HCEC 1CT (cell line): ENCODE data around the gene SCFD2.
"Not testable (repeated sequence)": the region's sequence is repeated elsewhere in the genome, so short reads cannot be mapped to it uniquely, and the experiment has no call there.

Experiments used
- DNase-seq: peaks from one replicate; pipeline ENCODE4 v3.0.0-alpha.2; 2017

SCFD2 gene

DNA sequence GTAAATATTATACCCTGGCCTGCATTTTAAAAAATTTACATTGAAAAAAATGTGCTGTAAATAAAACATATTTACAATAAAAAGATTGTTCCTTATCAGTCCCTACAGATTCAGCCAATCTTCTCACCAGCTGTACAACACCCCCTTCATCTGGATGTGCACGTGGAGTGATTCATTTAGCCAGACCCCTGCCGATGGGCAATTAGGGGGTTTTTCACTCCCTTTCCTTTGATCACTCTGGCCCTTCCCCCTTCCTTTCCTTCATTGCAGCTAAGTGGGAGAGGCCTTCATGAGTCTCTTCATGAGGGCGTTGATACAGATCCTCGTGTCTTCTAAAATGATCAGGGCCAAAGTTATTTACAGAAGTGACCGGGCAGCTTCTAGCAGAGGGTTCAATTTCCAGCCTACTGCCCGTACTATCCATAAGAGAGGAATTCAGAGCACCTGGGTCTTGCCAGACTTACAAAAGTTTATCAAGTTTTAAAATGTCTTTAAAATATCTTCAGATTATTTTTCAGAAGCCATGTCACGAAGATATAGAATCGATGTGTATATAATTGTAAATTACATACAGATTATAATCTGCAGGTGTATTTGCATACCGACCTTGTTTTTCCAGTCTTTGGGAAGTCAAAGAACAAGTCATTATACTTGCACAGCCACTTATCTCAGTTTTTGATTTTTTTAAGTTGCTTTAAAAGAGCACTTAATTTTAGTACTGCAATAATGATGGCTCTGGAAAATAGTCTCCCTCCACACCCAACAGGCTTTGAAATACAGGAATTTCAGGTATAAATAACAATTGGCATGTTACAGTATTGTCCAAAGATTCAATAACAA is 525.1 kb downstream of the SCFD2 start:
- DNase-seq = no peak

GRCh38 chr4:52838729-52839586 is 526.9 kb downstream of the SCFD2 start:
- DNase-seq = no peak

DNA sequence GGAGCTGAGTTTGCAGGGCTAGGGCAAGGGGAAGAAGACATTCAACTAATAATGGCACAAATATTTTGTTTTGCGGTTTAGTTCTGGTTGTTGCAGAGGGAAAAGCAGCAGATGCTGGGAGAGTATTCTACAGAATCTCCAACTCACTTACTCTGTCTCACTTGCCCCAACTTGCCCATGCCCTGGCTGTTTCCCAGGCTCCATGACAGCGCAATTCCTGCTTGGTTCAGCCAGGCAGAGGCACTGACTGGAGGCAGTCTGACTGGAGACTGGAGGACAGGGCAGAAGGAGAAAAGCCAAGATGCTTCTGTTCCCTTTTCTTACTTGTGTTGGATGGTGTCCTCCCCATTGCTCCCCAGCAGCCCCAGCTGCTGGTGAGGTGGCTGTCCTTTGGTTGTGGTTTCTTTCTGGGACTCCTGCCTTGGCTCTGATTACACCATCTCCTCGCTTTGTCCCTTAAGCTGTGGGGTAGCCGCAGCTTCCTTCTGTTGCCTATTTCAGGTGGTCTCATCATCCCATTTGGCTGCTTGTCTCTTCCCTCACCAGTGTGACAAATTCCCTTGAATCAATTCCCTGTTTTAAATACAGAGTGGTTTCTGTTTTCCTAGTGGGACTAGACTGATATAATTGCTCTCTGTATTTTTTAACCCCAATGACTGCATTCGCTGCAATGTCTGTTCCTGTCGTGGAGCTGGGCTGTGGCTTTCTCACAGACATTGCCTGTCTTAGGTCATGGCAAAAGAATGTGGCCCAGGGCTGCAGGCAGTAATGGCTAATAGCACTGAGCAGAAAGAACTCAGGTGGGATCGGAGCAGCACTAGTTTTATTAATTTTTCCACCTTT is 527.9 kb downstream of the SCFD2 start:
- DNase-seq = peak; percentile 30

DNA sequence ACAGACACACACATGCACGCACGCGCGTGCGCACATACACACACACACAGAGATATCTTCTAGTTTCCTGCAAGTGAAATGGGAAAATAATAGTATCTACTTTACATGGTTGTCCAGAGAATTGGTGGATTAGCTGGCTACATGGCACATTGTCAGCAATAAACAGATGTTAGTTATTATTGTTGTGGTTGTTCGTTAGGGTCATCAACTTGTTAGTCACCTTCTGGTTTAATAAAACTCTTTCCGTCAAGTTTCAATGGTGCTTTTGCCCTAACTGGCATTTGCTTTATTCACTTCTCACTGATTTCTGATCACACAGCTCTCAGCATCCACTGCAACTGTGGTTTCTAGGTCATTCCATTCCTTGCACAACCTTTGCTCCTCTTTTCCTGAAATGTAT is 529.2 kb downstream of the SCFD2 start:
- DNase-seq = peak; percentile 2

- DNase-seq = no peak
Measured at GRCh38 chr4:52836120-52836519, 529.7 kb downstream of the SCFD2 start.

DNA sequence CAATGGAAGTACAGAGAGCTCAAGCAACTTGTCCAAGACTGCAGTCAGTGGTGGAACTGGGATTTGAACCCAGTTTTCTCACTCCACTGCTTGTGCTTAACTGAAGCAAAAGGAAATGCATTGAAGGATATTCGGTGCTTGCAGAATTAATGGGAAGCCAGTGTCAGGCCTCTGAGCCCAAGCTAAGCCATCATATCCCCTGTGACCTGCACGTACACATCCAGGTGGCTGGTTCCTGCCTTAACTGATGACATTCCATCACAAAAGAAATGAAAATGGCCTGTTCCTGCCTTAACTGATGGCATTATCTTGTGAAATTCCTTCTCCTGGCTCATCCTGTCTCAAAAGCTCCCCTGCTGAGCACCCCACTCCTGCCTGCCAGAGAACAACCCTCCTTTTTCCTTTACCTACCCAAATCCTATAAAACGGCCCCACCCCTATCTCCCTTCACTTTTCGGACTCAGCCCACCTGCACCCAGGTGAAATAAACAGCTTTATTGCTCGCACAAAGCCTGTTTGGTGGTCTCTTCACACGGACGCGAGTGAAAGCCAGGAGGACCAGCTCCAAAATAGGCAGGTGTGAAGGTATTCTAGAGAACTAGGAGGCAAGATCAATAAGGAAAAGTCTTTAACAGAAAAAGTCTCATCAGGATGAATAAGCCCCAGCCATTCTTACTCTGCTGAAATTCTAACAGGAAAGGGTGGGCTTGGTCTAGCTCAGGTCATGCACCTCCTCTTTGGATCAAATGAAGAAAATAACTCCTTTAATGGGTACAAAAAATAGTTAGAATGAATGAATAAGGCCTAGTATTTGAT is 531.0 kb downstream of the SCFD2 start:
- DNase-seq = not testable (repeated sequence)

GRCh38 chr4:52833941-52834525 is 531.8 kb downstream of the SCFD2 start:
- DNase-seq = no peak

GRCh38 chr4:52825460-52826090 is 540.3 kb downstream of the SCFD2 start:
- DNase-seq = peak; percentile 12

DNA sequence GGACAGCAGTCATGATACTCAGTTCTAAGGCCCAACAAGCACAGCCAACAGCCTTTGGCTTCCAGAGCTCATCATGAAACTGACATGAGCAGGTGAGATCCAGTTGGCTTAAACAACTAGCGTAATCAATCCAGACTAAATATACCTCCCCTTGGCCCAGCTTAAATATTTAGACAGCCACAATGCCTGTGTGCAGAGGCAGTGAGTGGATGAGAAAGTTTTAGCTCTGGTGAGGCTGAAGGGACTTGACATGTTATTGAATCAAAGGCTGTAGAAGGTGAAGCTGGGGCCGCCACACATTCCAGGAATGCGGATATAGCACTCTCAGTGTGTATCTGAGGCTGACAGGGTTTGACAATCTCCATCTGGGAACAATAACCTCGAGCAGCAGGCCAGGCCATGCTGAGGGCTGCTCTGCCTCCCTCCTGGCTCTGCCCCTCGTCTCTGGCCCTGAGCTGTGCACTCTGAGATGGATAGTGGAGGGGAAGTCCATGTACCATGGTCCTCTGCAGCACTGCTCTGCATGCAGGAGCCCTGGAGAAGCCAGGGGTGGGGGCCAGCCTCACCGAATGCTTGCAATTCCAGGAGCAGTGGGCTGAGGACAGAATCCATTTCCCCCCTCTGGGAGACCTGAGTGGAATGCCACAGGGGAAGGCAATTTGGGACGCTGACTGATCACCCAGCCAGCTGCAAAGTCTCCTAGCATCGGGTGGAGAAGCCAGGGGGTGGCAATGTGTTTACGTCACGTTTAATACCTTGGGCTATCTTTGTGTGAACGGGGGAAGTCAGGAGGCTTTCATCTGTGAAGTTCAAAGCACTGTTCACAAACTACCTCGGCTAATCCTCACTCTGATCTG is 541.0 kb downstream of the SCFD2 start:
- DNase-seq = peak; percentile 56

GRCh38 chr4:52824270-52824602 is 541.6 kb downstream of the SCFD2 start:
- no peak for DNase-seq

DNA sequence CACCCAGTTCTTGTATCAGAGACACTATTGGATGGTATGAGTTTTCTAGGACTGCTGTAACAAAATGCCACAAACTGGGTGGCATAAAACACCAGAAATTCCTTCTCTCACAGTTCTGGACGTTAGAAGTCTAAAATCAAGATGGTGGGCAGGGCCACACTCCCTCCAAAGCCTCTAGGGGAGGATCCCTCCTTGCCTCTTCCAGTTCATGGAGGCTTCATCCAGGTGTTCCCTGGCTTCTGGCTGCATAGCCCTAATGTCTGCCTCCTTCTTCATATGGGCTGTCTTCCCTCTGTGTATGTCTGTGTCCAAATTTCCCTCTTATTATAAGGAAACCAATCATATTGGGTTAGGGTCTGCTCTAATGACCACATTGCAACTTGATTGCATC is 542.2 kb downstream of the SCFD2 start:
- DNase-seq = no peak
